Parathyroid adenoma (tissue), 2 donors: ENCODE data around the gene VWA5B1.

ENCODE experiments used
- H2AFZ ChIP-seq: fragments of 300-600 bp; sonication (generic); one replicate; pipeline ENCODE4 v1.7.0; 2017; ENCODE audit warnings: antibody characterized with exemption, mild to moderate bottlenecking
- H3K27ac ChIP-seq: fragments of 300-600 bp; sonication (generic); one replicate; pipeline ENCODE4 v1.7.0; 2017
- H3K27me3 ChIP-seq: fragments of 300-600 bp; sonication (generic); one replicate; pipeline ENCODE4 v1.7.0; 2017; ENCODE audit warnings: low read length; ENCODE audit not compliant: control insufficient read depth, insufficient read depth
- H3K36me3 ChIP-seq: fragments of 300-600 bp; sonication (generic); one replicate; pipeline ENCODE4 v1.7.0; 2017; ENCODE audit warnings: low read length; ENCODE audit not compliant: control insufficient read depth, insufficient read depth
- H3K4me1 ChIP-seq: fragments of 300-600 bp; sonication (generic); one replicate; pipeline ENCODE4 v1.7.0; 2017; ENCODE audit warnings: control low read depth
- H3K4me2 ChIP-seq: fragments of 300-600 bp; sonication (generic); one replicate; pipeline ENCODE4 v1.7.0; 2017; ENCODE audit warnings: low read length
- H3K4me3 ChIP-seq: fragments of 300-600 bp; sonication (generic); one replicate; pipeline ENCODE4 v1.7.0; 2017; ENCODE audit warnings: low read depth, low read length
- H3K79me2 ChIP-seq: fragments of 300-600 bp; sonication (generic); one replicate; pipeline ENCODE4 v1.7.0; 2017; ENCODE audit warnings: control low read depth
- H3K9ac ChIP-seq: fragments of 300-600 bp; sonication (generic); one replicate; pipeline ENCODE4 v1.7.0; 2017; ENCODE audit warnings: mild to moderate bottlenecking
- H3K9me3 ChIP-seq: fragments of 300-600 bp; sonication (generic); one replicate; pipeline ENCODE4 v1.7.0; 2017; ENCODE audit warnings: low read length; ENCODE audit not compliant: control insufficient read depth
- TF ChIP-seq, protein P1 (sequence below): fragments of 300-600 bp; sonication (generic); IDR thresholded peaks from one replicate; pipeline ENCODE4 v1.7.0; 2017; ENCODE audit warnings: antibody characterized with exemption, mild to moderate bottlenecking
- donor health status: primary hyperparathyroidism.

VWA5B1 gene

GRCh38 chr1:20344738-20345137 is 54.1 kb downstream of the VWA5B1 start:
- no peaks in the 10 kb centered on the region for H3K27me3 ChIP-seq
- no peaks in the 10 kb centered on the region for H3K9me3 ChIP-seq
- H2AFZ ChIP-seq = no peak overlapping the region
- H3K79me2 ChIP-seq = no peaks in the 10 kb centered on the region
- no peak overlapping the region for H3K4me2 ChIP-seq
- TF ChIP-seq, protein P1, sequence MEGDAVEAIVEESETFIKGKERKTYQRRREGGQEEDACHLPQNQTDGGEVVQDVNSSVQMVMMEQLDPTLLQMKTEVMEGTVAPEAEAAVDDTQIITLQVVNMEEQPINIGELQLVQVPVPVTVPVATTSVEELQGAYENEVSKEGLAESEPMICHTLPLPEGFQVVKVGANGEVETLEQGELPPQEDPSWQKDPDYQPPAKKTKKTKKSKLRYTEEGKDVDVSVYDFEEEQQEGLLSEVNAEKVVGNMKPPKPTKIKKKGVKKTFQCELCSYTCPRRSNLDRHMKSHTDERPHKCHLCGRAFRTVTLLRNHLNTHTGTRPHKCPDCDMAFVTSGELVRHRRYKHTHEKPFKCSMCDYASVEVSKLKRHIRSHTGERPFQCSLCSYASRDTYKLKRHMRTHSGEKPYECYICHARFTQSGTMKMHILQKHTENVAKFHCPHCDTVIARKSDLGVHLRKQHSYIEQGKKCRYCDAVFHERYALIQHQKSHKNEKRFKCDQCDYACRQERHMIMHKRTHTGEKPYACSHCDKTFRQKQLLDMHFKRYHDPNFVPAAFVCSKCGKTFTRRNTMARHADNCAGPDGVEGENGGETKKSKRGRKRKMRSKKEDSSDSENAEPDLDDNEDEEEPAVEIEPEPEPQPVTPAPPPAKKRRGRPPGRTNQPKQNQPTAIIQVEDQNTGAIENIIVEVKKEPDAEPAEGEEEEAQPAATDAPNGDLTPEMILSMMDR = no peak
- H3K4me3 ChIP-seq = no peak overlapping the region
- H3K9ac ChIP-seq = no peak overlapping the region
- H3K27ac ChIP-seq = no peak overlapping the region
- H3K36me3 ChIP-seq = no peaks in the 10 kb centered on the region
- H3K4me1 ChIP-seq = no peaks in the 10 kb centered on the region

- H3K9me3 ChIP-seq = no peaks in the 10 kb centered on the region
- H3K36me3 ChIP-seq = no peaks in the 10 kb centered on the region
- H3K9ac ChIP-seq = no peak overlapping the region
- no peak overlapping the region for H3K4me2 ChIP-seq
- H3K27ac ChIP-seq = no peak overlapping the region
- TF ChIP-seq, protein P1 = no peak
- H3K27me3 ChIP-seq = no peaks in the 10 kb centered on the region
- H3K4me3 ChIP-seq = no peak overlapping the region
- no peak overlapping the region for H2AFZ ChIP-seq
- no peaks in the 10 kb centered on the region for H3K4me1 ChIP-seq
- no peaks in the 10 kb centered on the region for H3K79me2 ChIP-seq
Measured at GRCh38 chr1:20345419-20345818, 54.7 kb downstream of the VWA5B1 start.

DNA sequence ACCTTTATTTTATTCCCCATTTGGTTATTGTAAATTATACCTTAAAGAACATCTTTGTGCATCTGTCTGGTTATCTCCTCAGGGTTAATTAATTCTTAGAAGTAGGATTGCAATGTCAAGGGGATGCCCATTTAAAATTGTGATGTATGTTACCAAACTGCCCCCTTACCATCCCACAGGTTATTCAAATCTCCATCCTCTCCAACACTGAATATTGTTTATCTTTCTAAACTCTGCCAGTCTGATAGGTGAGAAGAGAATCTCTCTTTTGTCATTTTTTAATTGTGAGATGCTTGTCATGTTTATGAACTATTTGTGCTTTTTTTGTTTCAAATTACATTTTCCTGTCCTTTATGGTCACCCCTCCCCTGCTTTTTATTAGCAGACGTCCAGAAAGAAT is 55.8 kb downstream of the VWA5B1 start:
- Histone ChIP-seq H3K4me3 (no peak overlapping the region), H3K9ac (no peak overlapping the region), H2AFZ (no peak overlapping the region), H3K4me1 (no peaks in the 10 kb centered on the region), H3K9me3 (no peaks in the 10 kb centered on the region), H3K79me2 (no peaks in the 10 kb centered on the region), H3K4me2 (no peak overlapping the region), H3K27me3 (no peaks in the 10 kb centered on the region), H3K27ac (no peak overlapping the region), H3K36me3 (no peaks in the 10 kb centered on the region)
- TF ChIP-seq, protein P1 = no peak

- Histone ChIP-seq H3K27me3 (no peaks in the 10 kb centered on the region), H3K36me3 (no peaks in the 10 kb centered on the region), H3K4me3 (no peak overlapping the region), H3K27ac (no peak overlapping the region), H2AFZ (no peak overlapping the region), H3K9me3 (no peaks in the 10 kb centered on the region), H3K9ac (no peak overlapping the region), H3K79me2 (no peaks in the 10 kb centered on the region), H3K4me2 (no peak overlapping the region), H3K4me1 (no peaks in the 10 kb centered on the region)
- TF ChIP-seq, protein P1 = no peak
Measured at GRCh38 chr1:20347699-20348098, 57.0 kb downstream of the VWA5B1 start.

- H3K79me2 ChIP-seq = no peaks in the 10 kb centered on the region
- no peak overlapping the region for H3K27ac ChIP-seq
- no peak overlapping the region for H2AFZ ChIP-seq
- no peak overlapping the region for H3K4me2 ChIP-seq
- TF ChIP-seq, protein P1 = no peak
- no peaks in the 10 kb centered on the region for H3K4me1 ChIP-seq
- H3K27me3 ChIP-seq = no peaks in the 10 kb centered on the region
- H3K36me3 ChIP-seq = no peaks in the 10 kb centered on the region
- H3K9ac ChIP-seq = no peak overlapping the region
- no peak overlapping the region for H3K4me3 ChIP-seq
- no peaks in the 10 kb centered on the region for H3K9me3 ChIP-seq
Measured at GRCh38 chr1:20348326-20348915, 57.7 kb downstream of the VWA5B1 start.
